ENCODE measurements around the gene KLRC4. TPM values are rescaled to one million over a fixed set of nuclear protein-coding genes. Genes with fewer than 3 reads are reported as not detected.

The KLRC4 gene
- total RNA-seq, 2 donors from 2014 or later: 6.1 to 7.1 TPM

GRCh38 chr12:10362325-10362724 is 47.2 kb downstream of the KLRC4 start:
- Mint-ChIP-seq H3K4me1 (ENCODE audit: low read depth) (peaks cover 33% of the 10 kb centered on the region), H3K36me3 (ENCODE audit: insufficient read depth in 2 of 2) (peaks cover 0 to 6% of the 10 kb centered on the region in 2 donors), H3K9me3 (no peaks in the 10 kb centered on the region), H3K27ac (peak overlapping the region; percentile 76), H3K27me3 (ENCODE audit: low read depth) (no peaks in the 10 kb centered on the region), H3K4me3 (no peak overlapping the region)
- no peak for ATAC-seq (replicated peaks in 1 of 2)
- DNase-seq: no peak

GRCh38 chr12:10361622-10362021 is 47.9 kb downstream of the KLRC4 start:
- Mint-ChIP-seq H3K9me3 (no peaks in the 10 kb centered on the region), H3K27ac (no peak overlapping the region), H3K27me3 (ENCODE audit: low read depth) (no peaks in the 10 kb centered on the region), H3K36me3 (ENCODE audit: insufficient read depth in 2 of 2) (peaks cover 0 to 1% of the 10 kb centered on the region in 2 donors), H3K4me3 (peak overlapping the region; percentile 22 to 31), H3K4me1 (ENCODE audit: low read depth) (peaks cover 27% of the 10 kb centered on the region)
- no peak for DNase-seq
- ATAC-seq (replicated peaks in 1 of 2): no peak

GRCh38 chr12:10361084-10361483 is 48.5 kb downstream of the KLRC4 start:
- ATAC-seq (replicated peaks in 1 of 2) (peak in 1 of 2 donors; percentile 18), DNase-seq (no peak)
- Mint-ChIP-seq H3K4me3 (peak overlapping the region; percentile 0 to 31), H3K4me1 (ENCODE audit: low read depth) (peaks cover 23% of the 10 kb centered on the region), H3K27ac (no peak overlapping the region), H3K27me3 (ENCODE audit: low read depth) (no peaks in the 10 kb centered on the region), H3K9me3 (no peaks in the 10 kb centered on the region), H3K36me3 (ENCODE audit: insufficient read depth in 2 of 2) (peaks cover 0 to 1% of the 10 kb centered on the region in 2 donors)

- H3K27ac Mint-ChIP-seq: no peak overlapping the region
- no peak for DNase-seq
- H3K9me3 Mint-ChIP-seq: no peaks in the 10 kb centered on the region
- peaks cover 27% of the 10 kb centered on the region for H3K4me1 Mint-ChIP-seq (ENCODE audit: low read depth)
- ATAC-seq (replicated peaks in 1 of 2): no peak
- H3K27me3 Mint-ChIP-seq (ENCODE audit: low read depth): no peaks in the 10 kb centered on the region
- H3K4me3 Mint-ChIP-seq: no peak overlapping the region
- peaks cover 0 to 1% of the 10 kb centered on the region in 2 donors for H3K36me3 Mint-ChIP-seq (ENCODE audit: insufficient read depth in 2 of 2)
Measured at GRCh38 chr12:10358969-10359368, 50.6 kb downstream of the KLRC4 start.

- DNase-seq (no peak), ATAC-seq (replicated peaks in 1 of 2) (no peak)
- peaks cover 27% of the 10 kb centered on the region for H3K4me1 Mint-ChIP-seq (ENCODE audit: low read depth)
- peaks cover 2 to 3% of the 10 kb centered on the region in 2 donors for H3K36me3 Mint-ChIP-seq (ENCODE audit: insufficient read depth in 2 of 2)
- H3K4me3 Mint-ChIP-seq: no peak overlapping the region
- H3K9me3 Mint-ChIP-seq: no peaks in the 10 kb centered on the region
- peaks cover 6% of the 10 kb centered on the region for H3K27me3 Mint-ChIP-seq (ENCODE audit: low read depth)
- no peak overlapping the region for H3K27ac Mint-ChIP-seq
Measured at GRCh38 chr12:10358131-10358530, 51.4 kb downstream of the KLRC4 start.

Other genes with a start within 250 kb of the KLRC4 start
- gene OLR1, start 237.6 kb downstream of the KLRC4 start, total RNA-seq: not detected
- not detected for gene TMEM52B, start 230.7 kb downstream of the KLRC4 start, total RNA-seq
- gene GABARAPL1, start 196.9 kb downstream of the KLRC4 start, total RNA-seq: 10 to 100 TPM; 15.8 to 20.3 TPM
- 1 to 10 TPM; 2.0 to 6.6 TPM for gene KLRD1, start 101.9 kb downstream of the KLRC4 start, total RNA-seq
- 10 to 100 TPM; 18.9 to 23.6 TPM for gene KLRK1, start 19.7 kb downstream of the KLRC4 start, total RNA-seq
- 1 to 10 TPM; 2.5 to 2.8 TPM for gene KLRC3, start 10.8 kb upstream of the KLRC4 start, total RNA-seq
- gene KLRC2, start 26.3 kb upstream of the KLRC4 start, total RNA-seq: 1 to 10 TPM; 1.4 to 1.9 TPM
- gene KLRC1, start 43.6 kb upstream of the KLRC4 start, total RNA-seq: 1 to 10 TPM; 3.1 to 9.0 TPM
- gene EIF2S3B, start 96.1 kb upstream of the KLRC4 start, total RNA-seq: 1 to 10 TPM in 1 of 2 donors, under 1 TPM in 1; 0.63 to 1.2 TPM
- 10 to 100 TPM; 42.7 to 52.5 TPM for gene MAGOHB, start 203.9 kb upstream of the KLRC4 start, total RNA-seq